ENCODE measurements around the gene MEP1A.
A peak's percentile ranks its signal among the peaks of the same experiment; 100 is the strongest.
"Not testable (repeated sequence)": the region's sequence is repeated elsewhere in the genome, so short reads cannot be mapped to it uniquely, and the experiment has no call there.

MEP1A gene

DNA sequence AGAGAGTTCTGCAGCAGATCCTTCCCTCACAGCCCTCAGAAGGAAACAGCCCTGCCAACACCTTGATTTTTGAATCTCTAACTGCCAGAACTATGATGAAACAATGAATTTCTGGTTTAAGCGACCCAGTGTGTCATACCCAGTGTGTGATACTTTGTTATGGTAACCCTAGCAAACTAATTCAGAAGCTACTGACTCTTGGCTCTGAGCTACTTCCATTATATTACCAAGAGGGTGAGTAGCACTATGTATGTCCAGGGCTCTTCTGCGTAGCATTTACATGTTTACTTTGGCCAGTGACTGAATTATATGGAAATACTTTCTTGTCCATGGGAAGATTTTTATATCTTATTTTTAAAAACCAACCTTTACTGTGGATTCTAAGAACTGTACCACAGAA, 29.7 kb upstream of the MEP1A start:
- Histone ChIP-seq H3K4me3 (ENCODE audit: control insufficient read depth in 1 of 7, extremely low read depth in 1 of 7, insufficient read depth in 4 of 7, low read depth in 2 of 7, low read length in 6 of 7) (no peak overlapping the region), H3K36me3 (ENCODE audit: control insufficient read depth in 4 of 4, insufficient read depth in 4 of 4, low read length in 3 of 4) (no peaks in the 10 kb centered on the region), H3K27me3 (replicated peaks in 2 of 5; ENCODE audit: control insufficient read depth in 4 of 5, insufficient read depth in 5 of 5, low read length in 4 of 5) (no peaks in the 10 kb centered on the region), H3K27ac (ENCODE audit: insufficient read depth in 1 of 2, low read depth in 1 of 2, low read length in 2 of 2, poor library complexity in 1 of 2, severe bottlenecking in 2 of 2) (no peak overlapping the region), H3K4me1 (ENCODE audit: control extremely low read depth in 1 of 4, control insufficient read depth in 4 of 4, insufficient read depth in 4 of 4, low read length in 3 of 4) (no peaks in the 10 kb centered on the region), H3K9me3 (ENCODE audit: control extremely low read depth in 1 of 5, control insufficient read depth in 4 of 5, insufficient read depth in 2 of 5, low read depth in 1 of 5, low read length in 4 of 5) (peaks cover 0 to 3% (median 0%) of the 10 kb centered on the region in 5 experiments)
- no peak for DNase-seq
- no CpG with 5 or more reads among the region's 2 CpGs for WGBS (ENCODE audit: insufficient coverage)
- CTCF ChIA-PET = no interaction called here
- POLR2A ChIA-PET = no interaction called here

- not testable (repeated sequence) for H3K27ac ChIP-seq (ENCODE audit: insufficient read depth in 1 of 2, low read depth in 1 of 2, low read length in 2 of 2, poor library complexity in 1 of 2, severe bottlenecking in 2 of 2)
- WGBS (ENCODE audit: insufficient coverage) = 97% methylated on average over 10 of the region's 10 CpGs
These were observed 28.9 kb upstream of the MEP1A start for GRCh38 chr6:46764280-46764679.

DNA sequence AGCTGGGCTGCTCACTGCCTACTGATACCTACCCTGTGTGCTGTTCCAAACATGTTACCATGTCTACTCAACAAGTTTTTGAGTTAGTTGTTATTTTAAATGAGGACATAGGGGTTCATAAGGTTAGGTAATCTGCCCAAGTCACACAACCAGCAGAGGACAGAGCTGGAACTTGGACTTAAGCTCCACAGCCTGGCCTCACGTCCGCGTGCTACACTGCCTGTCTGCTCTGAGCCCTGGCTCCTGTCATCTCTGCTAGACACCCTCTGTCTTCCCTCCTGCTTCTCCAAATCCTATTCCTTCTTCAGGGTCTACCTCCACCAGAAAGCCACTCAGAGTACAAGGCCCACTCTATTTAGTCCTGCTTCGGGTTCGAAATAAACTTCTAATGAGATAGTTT, 28.2 kb upstream of the MEP1A start:
- Histone ChIP-seq H3K36me3 (ENCODE audit: control insufficient read depth in 4 of 4, insufficient read depth in 4 of 4, low read length in 3 of 4) (no peaks in the 10 kb centered on the region), H3K4me1 (ENCODE audit: control extremely low read depth in 1 of 4, control insufficient read depth in 4 of 4, insufficient read depth in 4 of 4, low read length in 3 of 4) (no peaks in the 10 kb centered on the region), H3K27ac (ENCODE audit: insufficient read depth in 1 of 2, low read depth in 1 of 2, low read length in 2 of 2, poor library complexity in 1 of 2, severe bottlenecking in 2 of 2) (no peak overlapping the region), H3K9me3 (ENCODE audit: control extremely low read depth in 1 of 5, control insufficient read depth in 4 of 5, insufficient read depth in 2 of 5, low read depth in 1 of 5, low read length in 4 of 5) (peaks cover 0 to 3% (median 0%) of the 10 kb centered on the region in 5 experiments), H3K4me3 (ENCODE audit: control insufficient read depth in 1 of 7, extremely low read depth in 1 of 7, insufficient read depth in 4 of 7, low read depth in 2 of 7, low read length in 6 of 7) (no peak overlapping the region), H3K27me3 (replicated peaks in 2 of 5; ENCODE audit: control insufficient read depth in 4 of 5, insufficient read depth in 5 of 5, low read length in 4 of 5) (no peaks in the 10 kb centered on the region)
- 92% methylated on average over 5 of the region's 5 CpGs for WGBS (ENCODE audit: insufficient coverage)
- no peak for DNase-seq
- CTCF ChIA-PET = interaction anchor here (1.4 kb wide), 1 partner anchor 33 kb away, joined by 3 read pairs; no protein-coding TSS in a partner anchor
- POLR2A ChIA-PET = no interaction called here

More at GRCh38 chr6:46764280-46764679, 28.9 kb upstream of the MEP1A start:
- H3K36me3 ChIP-seq (ENCODE audit: control insufficient read depth in 4 of 4, insufficient read depth in 4 of 4, low read length in 3 of 4); H3K4me1 ChIP-seq (ENCODE audit: control extremely low read depth in 1 of 4, control insufficient read depth in 4 of 4, insufficient read depth in 4 of 4, low read length in 3 of 4); H3K9me3 ChIP-seq (ENCODE audit: control extremely low read depth in 1 of 5, control insufficient read depth in 4 of 5, insufficient read depth in 2 of 5, low read depth in 1 of 5, low read length in 4 of 5); H3K4me3 ChIP-seq (ENCODE audit: control insufficient read depth in 1 of 7, extremely low read depth in 1 of 7, insufficient read depth in 4 of 7, low read depth in 2 of 7, low read length in 6 of 7); POLR2A ChIA-PET; CTCF ChIA-PET; DNase-seq; H3K27me3 ChIP-seq (replicated peaks in 2 of 5; ENCODE audit: control insufficient read depth in 4 of 5, insufficient read depth in 5 of 5, low read length in 4 of 5): not testable (repeated sequence)

GRCh38 chr6:46772016-46772415, 21.2 kb upstream of the MEP1A start:
- POLR2A ChIA-PET = no interaction called here
- H3K36me3 ChIP-seq (ENCODE audit: control insufficient read depth in 4 of 4, insufficient read depth in 4 of 4, low read length in 3 of 4) = no peaks in the 10 kb centered on the region
- H3K4me3 ChIP-seq (ENCODE audit: control insufficient read depth in 1 of 7, extremely low read depth in 1 of 7, insufficient read depth in 4 of 7, low read depth in 2 of 7, low read length in 6 of 7) = no peak overlapping the region
- DNase-seq = peak in 1 of 3 donors; percentile 26
- H3K27me3 ChIP-seq (replicated peaks in 2 of 5; ENCODE audit: control insufficient read depth in 4 of 5, insufficient read depth in 5 of 5, low read length in 4 of 5) = no peaks in the 10 kb centered on the region
- peaks cover 0 to 3% (median 0%) of the 10 kb centered on the region in 5 experiments for H3K9me3 ChIP-seq (ENCODE audit: control extremely low read depth in 1 of 5, control insufficient read depth in 4 of 5, insufficient read depth in 2 of 5, low read depth in 1 of 5, low read length in 4 of 5)
- H3K4me1 ChIP-seq (ENCODE audit: control extremely low read depth in 1 of 4, control insufficient read depth in 4 of 4, insufficient read depth in 4 of 4, low read length in 3 of 4) = peaks cover 0 to 27% (median 5%) of the 10 kb centered on the region in 4 experiments
- CTCF ChIA-PET = no interaction called here
- WGBS (ENCODE audit: insufficient coverage) = no CpG with 5 or more reads among the region's 1 CpG
- H3K27ac ChIP-seq (ENCODE audit: insufficient read depth in 1 of 2, low read depth in 1 of 2, low read length in 2 of 2, poor library complexity in 1 of 2, severe bottlenecking in 2 of 2) = no peak overlapping the region

GRCh38 chr6:46772762-46773161, 20.4 kb upstream of the MEP1A start:
- H3K36me3 ChIP-seq (ENCODE audit: control insufficient read depth in 4 of 4, insufficient read depth in 4 of 4, low read length in 3 of 4) = no peaks in the 10 kb centered on the region
- no peaks in the 10 kb centered on the region for H3K9me3 ChIP-seq (ENCODE audit: control extremely low read depth in 1 of 5, control insufficient read depth in 4 of 5, insufficient read depth in 2 of 5, low read depth in 1 of 5, low read length in 4 of 5)
- WGBS (ENCODE audit: insufficient coverage) = 33% methylated on average over 1 of the region's 2 CpGs
- no peak overlapping the region for H3K4me3 ChIP-seq (ENCODE audit: control insufficient read depth in 1 of 7, extremely low read depth in 1 of 7, insufficient read depth in 4 of 7, low read depth in 2 of 7, low read length in 6 of 7)
- peaks cover 0 to 27% (median 5%) of the 10 kb centered on the region in 4 experiments for H3K4me1 ChIP-seq (ENCODE audit: control extremely low read depth in 1 of 4, control insufficient read depth in 4 of 4, insufficient read depth in 4 of 4, low read length in 3 of 4)
- DNase-seq = peak in 2 of 3 donors; percentile 62 to 66
- POLR2A ChIA-PET = no interaction called here
- H3K27ac ChIP-seq (ENCODE audit: insufficient read depth in 1 of 2, low read depth in 1 of 2, low read length in 2 of 2, poor library complexity in 1 of 2, severe bottlenecking in 2 of 2) = no peak overlapping the region
- no peaks in the 10 kb centered on the region for H3K27me3 ChIP-seq (replicated peaks in 2 of 5; ENCODE audit: control insufficient read depth in 4 of 5, insufficient read depth in 5 of 5, low read length in 4 of 5)
- CTCF ChIA-PET = no interaction called here

DNA sequence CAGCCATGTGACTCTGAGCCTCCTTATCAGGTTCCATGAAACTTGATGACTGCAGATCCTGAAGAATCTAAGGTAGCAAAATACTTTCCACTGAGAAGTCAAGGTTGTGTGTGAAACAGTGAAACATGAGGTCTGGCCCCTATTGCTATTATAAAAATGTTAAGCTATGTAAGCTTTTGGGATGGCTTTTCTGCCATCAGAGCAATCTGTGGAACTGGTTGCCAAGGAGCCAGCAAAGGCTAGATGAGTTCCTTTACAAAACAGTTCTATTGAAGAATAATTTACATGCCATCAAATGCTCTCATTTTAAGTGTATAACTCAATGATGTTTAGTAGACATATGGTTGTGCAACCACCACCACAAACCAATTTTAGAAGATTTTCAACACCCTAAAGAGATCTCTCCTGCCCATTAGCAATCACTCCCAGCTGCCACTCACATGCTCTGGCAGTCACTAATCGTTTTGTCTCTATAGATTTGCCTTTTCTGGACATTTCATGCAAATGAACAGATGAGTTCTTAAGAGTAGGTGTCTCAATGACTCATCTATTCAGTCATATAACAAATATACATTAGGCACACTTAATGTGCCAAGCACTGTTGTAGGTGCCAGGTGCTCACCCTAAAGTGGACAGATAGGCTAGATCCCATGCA, 19.9 kb upstream of the MEP1A start:
- ChIA-PET CTCF (no interaction called here), POLR2A (no interaction called here)
- no peaks in the 10 kb centered on the region for H3K27me3 ChIP-seq (replicated peaks in 2 of 5; ENCODE audit: control insufficient read depth in 4 of 5, insufficient read depth in 5 of 5, low read length in 4 of 5)
- no peaks in the 10 kb centered on the region for H3K36me3 ChIP-seq (ENCODE audit: control insufficient read depth in 4 of 4, insufficient read depth in 4 of 4, low read length in 3 of 4)
- WGBS (ENCODE audit: insufficient coverage) = no CpG with 5 or more reads among the region's 1 CpG
- no peak overlapping the region for H3K4me3 ChIP-seq (ENCODE audit: control insufficient read depth in 1 of 7, extremely low read depth in 1 of 7, insufficient read depth in 4 of 7, low read depth in 2 of 7, low read length in 6 of 7)
- no peaks in the 10 kb centered on the region for H3K9me3 ChIP-seq (ENCODE audit: control extremely low read depth in 1 of 5, control insufficient read depth in 4 of 5, insufficient read depth in 2 of 5, low read depth in 1 of 5, low read length in 4 of 5)
- DNase-seq = no peak
- no peak overlapping the region for H3K27ac ChIP-seq (ENCODE audit: insufficient read depth in 1 of 2, low read depth in 1 of 2, low read length in 2 of 2, poor library complexity in 1 of 2, severe bottlenecking in 2 of 2)
- peaks cover 0 to 27% (median 5%) of the 10 kb centered on the region in 4 experiments for H3K4me1 ChIP-seq (ENCODE audit: control extremely low read depth in 1 of 4, control insufficient read depth in 4 of 4, insufficient read depth in 4 of 4, low read length in 3 of 4)

- DNase-seq = not testable (repeated sequence)
- POLR2A ChIA-PET = interaction anchor here (0.7 kb wide), 1 partner anchor 1166 kb away, joined by 3 read pairs; no protein-coding TSS in a partner anchor
- WGBS (ENCODE audit: insufficient coverage) = 97% methylated on average over 20 of the region's 24 CpGs
These were observed 18.5 kb upstream of the MEP1A start for GRCh38 chr6:46774736-46775135.

More at GRCh38 chr6:46774736-46775135, 18.5 kb upstream of the MEP1A start:
- H3K27me3 ChIP-seq (replicated peaks in 2 of 5; ENCODE audit: control insufficient read depth in 4 of 5, insufficient read depth in 5 of 5, low read length in 4 of 5); CTCF ChIA-PET; H3K4me3 ChIP-seq (ENCODE audit: control insufficient read depth in 1 of 7, extremely low read depth in 1 of 7, insufficient read depth in 4 of 7, low read depth in 2 of 7, low read length in 6 of 7); H3K36me3 ChIP-seq (ENCODE audit: control insufficient read depth in 4 of 4, insufficient read depth in 4 of 4, low read length in 3 of 4); H3K27ac ChIP-seq (ENCODE audit: insufficient read depth in 1 of 2, low read depth in 1 of 2, low read length in 2 of 2, poor library complexity in 1 of 2, severe bottlenecking in 2 of 2); H3K9me3 ChIP-seq (ENCODE audit: control extremely low read depth in 1 of 5, control insufficient read depth in 4 of 5, insufficient read depth in 2 of 5, low read depth in 1 of 5, low read length in 4 of 5): not testable (repeated sequence)
- H3K4me1 ChIP-seq (ENCODE audit: control extremely low read depth in 1 of 4, control insufficient read depth in 4 of 4, insufficient read depth in 4 of 4, low read length in 3 of 4) = peaks cover 0 to 27% (median 5%) of the 10 kb centered on the region in 4 experiments

All from common myeloid progenitor, CD34-positive (primary cell).